Urinary bladder (tissue), 4 donors: Measurements from ENCODE around the gene SMIM44. TPM values are rescaled to one million over a fixed set of nuclear protein-coding genes. Genes with fewer than 3 reads are reported as not detected.

ENCODE experiments used
- DNase-seq: peaks from one replicate; pipeline ENCODE4 v3.0.0-alpha.2; 2015; ENCODE audit errors: extremely low spot score
- H3K27ac ChIP-seq: one replicate; pipeline ENCODE4 v1.5.1; 2013; ENCODE audit warnings: low read depth, mild to moderate bottlenecking, moderate library complexity
- H3K36me3 ChIP-seq: one replicate; pipeline ENCODE4 v1.6.1; 2013; ENCODE audit warnings: mild to moderate bottlenecking, moderate library complexity; ENCODE audit not compliant: insufficient read depth
- H3K4me1 ChIP-seq: one replicate; pipeline ENCODE4 v1.6.1; 2013; ENCODE audit warnings: mild to moderate bottlenecking, moderate library complexity; ENCODE audit not compliant: insufficient read depth
- H3K4me3 ChIP-seq: one replicate; pipeline ENCODE4 v1.5.1; 2013; ENCODE audit warnings: low read depth, low read length
- WGBS: extraction: QIAGEN DNeasy Blood & Tissue Kit; methylation state at CpG from one replicate; pipeline ENCODE4 v1.1.7; 2013; 5-methylcytosine and 5-hydroxymethylcytosine counted together
- polyA plus RNA-seq: library from polyadenylated mRNA; stranded (reverse); fragments of 200-250 nt; gene quantifications from one replicate; pipeline ENCODE4 v1.2.3, GENCODE V29; 2013
- small RNA-seq: library from RNA; depleted of rRNA; stranded (forward); fragments of <200 nt; gene quantifications from one replicate; pipeline ENCODE3, GENCODE V24; 2014
- total RNA-seq: library from RNA; depleted of rRNA; stranded (reverse); fragments of >200 nt; gene quantifications from one replicate; pipeline ENCODE4 v1.2.3, GENCODE V29; 2014
- donor health status: healthy with polysubstance abuse.
- donor health status: healthy.

The SMIM44 gene
- total and polyA plus RNA-seq, 2 donors: not detected

GRCh38 chr19:3433313-3433712 is 49.9 kb downstream of the SMIM44 start:
- H3K4me1 ChIP-seq: no peaks in the 10 kb centered on the region
- no peak for DNase-seq
- H3K36me3 ChIP-seq: no peaks in the 10 kb centered on the region
- peak overlapping the region; percentile 31 for H3K27ac ChIP-seq
- H3K4me3 ChIP-seq: no peak overlapping the region
- 72% methylated on average over 12 of the region's 12 CpGs for WGBS

Small RNA genes within 50 kb of the gene (small RNA-seq; reads per million reads assigned to genes)
- gene RF00212: not detected

Other genes with a start within 250 kb of the SMIM44 start
- 26.4 TPM for gene NFIC, start 116.9 kb downstream of the SMIM44 start, total RNA-seq
- 112 TPM for gene NFIC, start 116.9 kb downstream of the SMIM44 start, polyA plus RNA-seq
- gene SMIM24, start 2.9 kb downstream of the SMIM44 start, total RNA-seq: not detected
- not detected for gene SMIM24, start 2.9 kb downstream of the SMIM44 start, polyA plus RNA-seq
- 2.9 TPM for gene DOHH, start 17.2 kb upstream of the SMIM44 start, total RNA-seq
- gene DOHH, start 17.2 kb upstream of the SMIM44 start, polyA plus RNA-seq: 18.3 TPM
- gene FZR1, start 22.9 kb upstream of the SMIM44 start, total RNA-seq: 30.5 TPM
- gene FZR1, start 22.9 kb upstream of the SMIM44 start, polyA plus RNA-seq: 30.5 TPM
- gene TEKTIP1, start 55.7 kb upstream of the SMIM44 start, total RNA-seq: not detected
- gene TEKTIP1, start 55.7 kb upstream of the SMIM44 start, polyA plus RNA-seq: 0.79 TPM
- gene MFSD12, start 74.1 kb upstream of the SMIM44 start, total RNA-seq: 19.3 TPM
- 38.6 TPM for gene MFSD12, start 74.1 kb upstream of the SMIM44 start, polyA plus RNA-seq
- 30.6 TPM for gene HMG20B, start 89.5 kb upstream of the SMIM44 start, total RNA-seq
- 109 TPM for gene HMG20B, start 89.5 kb upstream of the SMIM44 start, polyA plus RNA-seq
- gene GIPC3, start 102.0 kb upstream of the SMIM44 start, total RNA-seq: 0.11 TPM
- gene GIPC3, start 102.0 kb upstream of the SMIM44 start, polyA plus RNA-seq: 0.94 TPM
- gene TBXA2R, start 123.4 kb upstream of the SMIM44 start, total RNA-seq: 1.4 TPM
- gene TBXA2R, start 123.4 kb upstream of the SMIM44 start, polyA plus RNA-seq: 3.8 TPM
- gene CACTIN, start 143.3 kb upstream of the SMIM44 start, total RNA-seq: 11.1 TPM
- 27.7 TPM for gene CACTIN, start 143.3 kb upstream of the SMIM44 start, polyA plus RNA-seq
- gene PIP5K1C, start 217.0 kb upstream of the SMIM44 start, total RNA-seq: 17.1 TPM
- gene PIP5K1C, start 217.0 kb upstream of the SMIM44 start, polyA plus RNA-seq: 60.8 TPM
- 3.1 TPM for gene TJP3, start 224.9 kb upstream of the SMIM44 start, total RNA-seq
- 2.8 TPM for gene TJP3, start 224.9 kb upstream of the SMIM44 start, polyA plus RNA-seq